KMS-11 (cell line): ENCODE measurements around the gene DPM2.

Experiments
- H2AFZ ChIP-seq: fragments of 200-600 bp; sonication (generic); 2 replicates; pipeline ENCODE4 v1.6.1; 2016; ENCODE audit warnings: antibody characterized with exemption, mixed run types, low read depth
- H3K27ac ChIP-seq: fragments of 200-600 bp; sonication (generic); 2 replicates; pipeline ENCODE4 v1.6.1; 2016; ENCODE audit warnings: mild to moderate bottlenecking, mixed run types
- H3K27me3 ChIP-seq: fragments of 200-600 bp; sonication (generic); 2 replicates; pipeline ENCODE4 v1.6.1; 2017; ENCODE audit warnings: mild to moderate bottlenecking, low read depth, mixed run types, moderate library complexity; ENCODE audit not compliant: insufficient read depth
- H3K36me3 ChIP-seq: fragments of 200-600 bp; sonication (generic); 2 replicates; pipeline ENCODE4 v1.6.1; 2017; ENCODE audit warnings: mild to moderate bottlenecking, mixed run types; ENCODE audit not compliant: insufficient read depth
- H3K4me1 ChIP-seq: fragments of 200-600 bp; sonication (generic); 2 replicates; pipeline ENCODE4 v1.6.1; 2016; ENCODE audit warnings: mild to moderate bottlenecking, low read depth, mixed run types; ENCODE audit not compliant: poor library complexity, severe bottlenecking
- H3K4me2 ChIP-seq: fragments of 200-600 bp; sonication (generic); 2 replicates; pipeline ENCODE4 v1.7.0; 2016; ENCODE audit warnings: mild to moderate bottlenecking, mixed run types
- H3K4me3 ChIP-seq: fragments of 200-600 bp; sonication (generic); IDR thresholded peaks from 2 replicates; pipeline ENCODE4 v1.6.1; 2017; ENCODE audit warnings: low read depth, low read length, mixed read lengths; ENCODE audit not compliant: insufficient read depth
- H3K79me2 ChIP-seq: fragments of 200-600 bp; sonication (generic); 2 replicates; pipeline ENCODE4 v1.6.1; 2016; ENCODE audit warnings: low read depth, mixed run types; ENCODE audit not compliant: insufficient read depth
- H3K9ac ChIP-seq: fragments of 200-600 bp; sonication (generic); 2 replicates; pipeline ENCODE4 v1.6.1; 2016; ENCODE audit warnings: mild to moderate bottlenecking, mixed run types
- H4K20me1 ChIP-seq: fragments of 200-600 bp; sonication (generic); 2 replicates; pipeline ENCODE4 v1.6.1; 2016; ENCODE audit warnings: mild to moderate bottlenecking, mixed run types; ENCODE audit not compliant: insufficient read depth
- TF ChIP-seq, protein P1 (sequence below): fragments of 200-600 bp; sonication (generic); conservative IDR thresholded peaks from 2 replicates; pipeline ENCODE4 v1.6.1; 2017; ENCODE audit warnings: low read depth, mild to moderate bottlenecking, antibody characterized with exemption, low read length, moderate library complexity, mixed read lengths

The DPM2 gene

DNA sequence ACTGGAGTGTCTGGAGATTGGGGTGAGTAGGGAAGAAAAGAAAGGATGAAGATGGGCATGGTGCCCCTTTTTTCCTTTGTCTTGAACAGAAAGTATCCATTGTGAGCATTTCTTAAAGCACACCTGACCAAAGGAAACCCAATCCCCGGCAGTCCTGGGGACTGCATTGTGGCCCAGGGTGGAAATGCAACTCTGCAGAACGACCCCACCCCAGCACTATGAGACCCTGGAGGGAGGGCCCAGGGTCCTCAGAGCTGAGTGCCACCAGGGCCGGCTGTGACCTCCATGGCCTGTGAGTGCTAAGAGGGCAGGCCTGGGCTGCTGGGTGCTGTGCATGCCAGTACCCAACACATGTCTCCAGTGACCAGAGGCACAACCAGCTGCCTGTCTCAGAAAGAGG lies 24.6 kb upstream of the DPM2 start:
- Histone ChIP-seq H3K27me3 (no peaks in the 10 kb centered on the region), H2AFZ (no peak overlapping the region), H3K27ac (no peak overlapping the region), H3K9ac (no peak overlapping the region), H3K79me2 (peaks cover 17% of the 10 kb centered on the region; the same call in 1 of the 2 replicates), H3K4me1 (peaks cover 17% of the 10 kb centered on the region), H4K20me1 (no peaks in the 10 kb centered on the region), H3K4me2 (no peak overlapping the region), H3K4me3 (no peak overlapping the region), H3K36me3 (no peaks in the 10 kb centered on the region)
- TF ChIP-seq, protein P1, sequence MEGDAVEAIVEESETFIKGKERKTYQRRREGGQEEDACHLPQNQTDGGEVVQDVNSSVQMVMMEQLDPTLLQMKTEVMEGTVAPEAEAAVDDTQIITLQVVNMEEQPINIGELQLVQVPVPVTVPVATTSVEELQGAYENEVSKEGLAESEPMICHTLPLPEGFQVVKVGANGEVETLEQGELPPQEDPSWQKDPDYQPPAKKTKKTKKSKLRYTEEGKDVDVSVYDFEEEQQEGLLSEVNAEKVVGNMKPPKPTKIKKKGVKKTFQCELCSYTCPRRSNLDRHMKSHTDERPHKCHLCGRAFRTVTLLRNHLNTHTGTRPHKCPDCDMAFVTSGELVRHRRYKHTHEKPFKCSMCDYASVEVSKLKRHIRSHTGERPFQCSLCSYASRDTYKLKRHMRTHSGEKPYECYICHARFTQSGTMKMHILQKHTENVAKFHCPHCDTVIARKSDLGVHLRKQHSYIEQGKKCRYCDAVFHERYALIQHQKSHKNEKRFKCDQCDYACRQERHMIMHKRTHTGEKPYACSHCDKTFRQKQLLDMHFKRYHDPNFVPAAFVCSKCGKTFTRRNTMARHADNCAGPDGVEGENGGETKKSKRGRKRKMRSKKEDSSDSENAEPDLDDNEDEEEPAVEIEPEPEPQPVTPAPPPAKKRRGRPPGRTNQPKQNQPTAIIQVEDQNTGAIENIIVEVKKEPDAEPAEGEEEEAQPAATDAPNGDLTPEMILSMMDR, result no peak

DNA sequence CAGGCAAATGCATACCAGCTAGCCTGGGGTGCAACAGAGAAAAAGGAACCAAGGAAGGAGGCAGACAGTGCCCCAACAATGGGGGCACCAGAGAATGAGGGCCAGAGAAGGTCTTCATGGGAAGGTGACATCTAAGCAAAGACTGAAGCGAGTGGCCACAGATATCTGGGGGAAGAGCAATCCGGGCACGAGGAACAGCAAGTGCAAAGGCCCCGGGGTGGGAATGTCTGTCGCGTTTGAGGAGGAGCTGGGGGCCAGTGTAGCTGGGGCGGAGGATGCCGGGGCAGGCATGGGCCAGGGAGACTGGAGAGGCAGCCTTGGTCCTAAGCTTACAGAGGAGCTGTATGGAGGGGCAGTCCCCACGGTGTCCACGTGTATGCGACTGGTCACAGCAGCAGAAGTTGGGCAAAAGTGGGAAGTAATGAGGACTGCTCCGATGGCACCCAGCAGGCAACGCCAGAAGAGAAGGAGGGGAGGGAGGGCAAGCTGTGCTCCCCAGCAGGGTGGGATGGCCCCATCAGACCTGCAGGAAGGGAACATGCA lies 24.0 kb upstream of the DPM2 start:
- no peak overlapping the region for H2AFZ ChIP-seq
- no peak overlapping the region for H3K27ac ChIP-seq
- H3K4me1 ChIP-seq, result peaks cover 18% of the 10 kb centered on the region
- H3K9ac ChIP-seq, result no peak overlapping the region
- H3K27me3 ChIP-seq, result no peaks in the 10 kb centered on the region
- no peak overlapping the region for H3K4me3 ChIP-seq
- TF ChIP-seq, protein P1, result no peak
- H4K20me1 ChIP-seq, result no peaks in the 10 kb centered on the region
- no peak overlapping the region for H3K4me2 ChIP-seq
- no peaks in the 10 kb centered on the region for H3K36me3 ChIP-seq
- peaks cover 11% of the 10 kb centered on the region; the same call in 1 of the 2 replicates for H3K79me2 ChIP-seq

DNA sequence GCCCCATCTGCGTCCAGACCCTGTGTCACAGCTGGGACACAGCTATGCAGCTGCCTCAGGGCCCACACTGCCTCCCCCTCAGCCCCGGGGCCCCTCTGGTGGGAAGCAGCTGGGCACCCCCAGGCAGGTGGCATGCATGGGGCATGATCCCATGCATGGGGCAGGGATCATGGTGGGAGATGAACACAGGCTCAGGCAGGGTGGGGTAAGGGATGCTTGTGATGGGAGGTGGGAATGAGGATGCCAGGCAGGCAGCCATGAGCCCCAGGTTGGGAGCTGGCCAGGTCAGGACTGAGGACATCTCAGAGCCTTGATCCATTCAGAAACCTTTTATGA lies 23.5 kb upstream of the DPM2 start:
- Histone ChIP-seq H3K4me1 (peaks cover 19% of the 10 kb centered on the region), H3K27me3 (no peaks in the 10 kb centered on the region), H3K36me3 (no peaks in the 10 kb centered on the region), H3K9ac (no peak overlapping the region), H4K20me1 (no peaks in the 10 kb centered on the region), H2AFZ (no peak overlapping the region), H3K79me2 (peaks cover 8% of the 10 kb centered on the region; the same call in 1 of the 2 replicates), H3K4me2 (no peak overlapping the region), H3K27ac (no peak overlapping the region), H3K4me3 (no peak overlapping the region)
- TF ChIP-seq, protein P1, result no peak

DNA sequence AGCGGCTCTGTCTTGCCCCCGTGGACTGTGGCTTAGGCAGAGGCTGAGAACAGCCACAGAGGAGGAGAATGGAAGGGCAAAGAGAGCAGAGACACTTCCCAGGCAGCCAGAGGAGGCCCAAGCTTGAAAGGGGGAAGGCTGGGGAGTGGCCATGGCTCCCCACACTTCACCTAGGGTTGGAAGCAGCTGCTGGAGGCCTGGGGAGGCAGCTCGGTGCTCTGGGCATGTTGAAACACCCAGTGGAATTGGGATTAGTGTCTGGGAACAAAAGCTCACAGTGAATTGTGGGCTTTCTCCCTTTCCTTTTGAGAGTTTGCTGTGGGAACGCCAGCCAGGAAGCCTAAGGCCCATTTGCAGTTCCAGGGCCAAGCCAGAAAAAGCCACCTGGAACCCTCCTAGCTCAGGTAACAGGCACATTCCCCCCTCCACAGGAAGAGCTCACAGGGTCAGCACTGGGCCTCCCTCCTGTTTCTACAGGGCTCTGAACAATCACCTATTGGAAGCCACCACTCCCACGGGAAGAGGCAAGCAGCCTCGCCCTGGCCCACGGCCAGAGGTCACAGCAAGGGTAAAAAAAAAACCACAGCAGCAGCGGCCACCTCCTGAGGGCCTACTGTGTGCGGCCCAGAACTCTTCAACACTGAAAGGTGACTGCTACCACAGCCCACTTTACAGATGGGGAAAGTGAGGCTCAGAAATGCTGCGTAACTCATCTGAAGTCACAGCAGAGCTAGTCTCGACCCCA lies 22.9 kb upstream of the DPM2 start:
- Histone ChIP-seq H3K4me1 (peaks cover 24% of the 10 kb centered on the region), H3K4me2 (no peak overlapping the region), H4K20me1 (no peaks in the 10 kb centered on the region), H3K9ac (no peak overlapping the region), H3K36me3 (no peaks in the 10 kb centered on the region), H3K27me3 (no peaks in the 10 kb centered on the region), H2AFZ (no peak overlapping the region), H3K27ac (no peak overlapping the region), H3K4me3 (no peak overlapping the region), H3K79me2 (peaks cover 8% of the 10 kb centered on the region; the same call in 1 of the 2 replicates)
- TF ChIP-seq, protein P1, result no peak
